Measurements from ENCODE around the gene NTSR1. TPM values are rescaled to one million over a fixed set of nuclear protein-coding genes. Genes with fewer than 3 reads are reported as not detected.

NTSR1 gene
- total and polyA plus RNA-seq, 2 experiments from 2014 or later = 0.15 to 1.4 TPM

DNA sequence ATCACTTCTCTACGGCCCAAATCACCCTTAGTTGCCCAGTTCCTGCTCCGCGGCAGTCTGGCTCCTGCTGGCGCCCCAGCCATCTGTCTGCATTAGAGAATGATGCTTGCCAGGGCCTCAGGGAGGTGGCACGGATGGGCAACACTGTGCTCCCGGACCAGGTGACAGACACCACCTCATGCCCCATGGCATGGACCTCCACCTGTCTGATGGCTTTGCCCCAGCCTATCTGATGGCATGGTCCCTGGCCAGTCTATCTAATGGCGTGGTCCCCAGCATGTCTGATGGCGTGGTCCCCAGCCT, 68.8 kb downstream of the NTSR1 start (continued):
- TF ChIP-seq CTCF (conservative IDR thresholded peaks at IDR 0.05; ENCODE audit: low read depth in 2 of 2) (no peak), STAT1 (IDR thresholded peaks at IDR 0.05; ENCODE audit: unreplicated experiment) (no peak)
- TF ChIP-seq, protein P1, sequence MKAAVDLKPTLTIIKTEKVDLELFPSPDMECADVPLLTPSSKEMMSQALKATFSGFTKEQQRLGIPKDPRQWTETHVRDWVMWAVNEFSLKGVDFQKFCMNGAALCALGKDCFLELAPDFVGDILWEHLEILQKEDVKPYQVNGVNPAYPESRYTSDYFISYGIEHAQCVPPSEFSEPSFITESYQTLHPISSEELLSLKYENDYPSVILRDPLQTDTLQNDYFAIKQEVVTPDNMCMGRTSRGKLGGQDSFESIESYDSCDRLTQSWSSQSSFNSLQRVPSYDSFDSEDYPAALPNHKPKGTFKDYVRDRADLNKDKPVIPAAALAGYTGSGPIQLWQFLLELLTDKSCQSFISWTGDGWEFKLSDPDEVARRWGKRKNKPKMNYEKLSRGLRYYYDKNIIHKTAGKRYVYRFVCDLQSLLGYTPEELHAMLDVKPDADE (IDR thresholded peaks at IDR 0.05) = no peak

DNA sequence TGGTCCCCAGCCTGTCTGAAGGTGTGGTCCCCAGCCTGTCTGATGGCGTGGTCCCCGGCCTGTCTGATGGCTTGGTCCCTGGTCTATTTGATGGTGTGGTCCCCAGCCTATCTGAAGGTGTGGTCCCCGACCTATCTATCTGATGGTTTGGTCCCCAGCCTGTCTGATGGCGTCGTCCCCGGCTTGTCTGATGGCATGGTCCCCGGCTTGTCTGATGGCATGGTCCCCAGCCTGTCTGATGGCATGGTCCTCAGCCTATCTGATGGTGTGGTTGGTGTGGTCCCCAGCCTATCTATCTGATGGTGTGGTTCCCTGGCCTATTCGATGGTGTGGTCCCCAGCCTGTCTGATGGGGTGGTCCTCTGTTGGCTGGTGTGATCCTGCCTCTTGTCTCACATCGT, 69.4 kb downstream of the NTSR1 start:
- peaks cover 18% of the 10 kb centered on the region for H3K4me1 Mint-ChIP-seq
- TF ChIP-seq JUNB (IDR thresholded peaks at IDR 0.05; ENCODE audit: unreplicated experiment) (no peak), CREB1 (CRISPR knock-in tag; IDR thresholded peaks at IDR 0.05; ENCODE audit: low read depth) (no peak), NANOG (IDR thresholded peaks at IDR 0.05; ENCODE audit: borderline replicate concordance) (no peak), EZH2phosphoT487 (IDR thresholded peaks at IDR 0.05; ENCODE audit: unreplicated experiment) (no peak), ZNF331 (CRISPR knock-in tag; IDR thresholded peaks at IDR 0.05; ENCODE audit: low read depth) (no peak), EZH2 (IDR thresholded peaks at IDR 0.05; ENCODE audit: low read depth, unreplicated experiment) (no peak), ZNF114 (CRISPR knock-in tag; IDR thresholded peaks at IDR 0.05) (no peak), STAT1 (IDR thresholded peaks at IDR 0.05; ENCODE audit: unreplicated experiment) (no peak)
- TF ChIP-seq, protein P1 (IDR thresholded peaks at IDR 0.05) = no peak
- TF ChIP-seq, protein P2, sequence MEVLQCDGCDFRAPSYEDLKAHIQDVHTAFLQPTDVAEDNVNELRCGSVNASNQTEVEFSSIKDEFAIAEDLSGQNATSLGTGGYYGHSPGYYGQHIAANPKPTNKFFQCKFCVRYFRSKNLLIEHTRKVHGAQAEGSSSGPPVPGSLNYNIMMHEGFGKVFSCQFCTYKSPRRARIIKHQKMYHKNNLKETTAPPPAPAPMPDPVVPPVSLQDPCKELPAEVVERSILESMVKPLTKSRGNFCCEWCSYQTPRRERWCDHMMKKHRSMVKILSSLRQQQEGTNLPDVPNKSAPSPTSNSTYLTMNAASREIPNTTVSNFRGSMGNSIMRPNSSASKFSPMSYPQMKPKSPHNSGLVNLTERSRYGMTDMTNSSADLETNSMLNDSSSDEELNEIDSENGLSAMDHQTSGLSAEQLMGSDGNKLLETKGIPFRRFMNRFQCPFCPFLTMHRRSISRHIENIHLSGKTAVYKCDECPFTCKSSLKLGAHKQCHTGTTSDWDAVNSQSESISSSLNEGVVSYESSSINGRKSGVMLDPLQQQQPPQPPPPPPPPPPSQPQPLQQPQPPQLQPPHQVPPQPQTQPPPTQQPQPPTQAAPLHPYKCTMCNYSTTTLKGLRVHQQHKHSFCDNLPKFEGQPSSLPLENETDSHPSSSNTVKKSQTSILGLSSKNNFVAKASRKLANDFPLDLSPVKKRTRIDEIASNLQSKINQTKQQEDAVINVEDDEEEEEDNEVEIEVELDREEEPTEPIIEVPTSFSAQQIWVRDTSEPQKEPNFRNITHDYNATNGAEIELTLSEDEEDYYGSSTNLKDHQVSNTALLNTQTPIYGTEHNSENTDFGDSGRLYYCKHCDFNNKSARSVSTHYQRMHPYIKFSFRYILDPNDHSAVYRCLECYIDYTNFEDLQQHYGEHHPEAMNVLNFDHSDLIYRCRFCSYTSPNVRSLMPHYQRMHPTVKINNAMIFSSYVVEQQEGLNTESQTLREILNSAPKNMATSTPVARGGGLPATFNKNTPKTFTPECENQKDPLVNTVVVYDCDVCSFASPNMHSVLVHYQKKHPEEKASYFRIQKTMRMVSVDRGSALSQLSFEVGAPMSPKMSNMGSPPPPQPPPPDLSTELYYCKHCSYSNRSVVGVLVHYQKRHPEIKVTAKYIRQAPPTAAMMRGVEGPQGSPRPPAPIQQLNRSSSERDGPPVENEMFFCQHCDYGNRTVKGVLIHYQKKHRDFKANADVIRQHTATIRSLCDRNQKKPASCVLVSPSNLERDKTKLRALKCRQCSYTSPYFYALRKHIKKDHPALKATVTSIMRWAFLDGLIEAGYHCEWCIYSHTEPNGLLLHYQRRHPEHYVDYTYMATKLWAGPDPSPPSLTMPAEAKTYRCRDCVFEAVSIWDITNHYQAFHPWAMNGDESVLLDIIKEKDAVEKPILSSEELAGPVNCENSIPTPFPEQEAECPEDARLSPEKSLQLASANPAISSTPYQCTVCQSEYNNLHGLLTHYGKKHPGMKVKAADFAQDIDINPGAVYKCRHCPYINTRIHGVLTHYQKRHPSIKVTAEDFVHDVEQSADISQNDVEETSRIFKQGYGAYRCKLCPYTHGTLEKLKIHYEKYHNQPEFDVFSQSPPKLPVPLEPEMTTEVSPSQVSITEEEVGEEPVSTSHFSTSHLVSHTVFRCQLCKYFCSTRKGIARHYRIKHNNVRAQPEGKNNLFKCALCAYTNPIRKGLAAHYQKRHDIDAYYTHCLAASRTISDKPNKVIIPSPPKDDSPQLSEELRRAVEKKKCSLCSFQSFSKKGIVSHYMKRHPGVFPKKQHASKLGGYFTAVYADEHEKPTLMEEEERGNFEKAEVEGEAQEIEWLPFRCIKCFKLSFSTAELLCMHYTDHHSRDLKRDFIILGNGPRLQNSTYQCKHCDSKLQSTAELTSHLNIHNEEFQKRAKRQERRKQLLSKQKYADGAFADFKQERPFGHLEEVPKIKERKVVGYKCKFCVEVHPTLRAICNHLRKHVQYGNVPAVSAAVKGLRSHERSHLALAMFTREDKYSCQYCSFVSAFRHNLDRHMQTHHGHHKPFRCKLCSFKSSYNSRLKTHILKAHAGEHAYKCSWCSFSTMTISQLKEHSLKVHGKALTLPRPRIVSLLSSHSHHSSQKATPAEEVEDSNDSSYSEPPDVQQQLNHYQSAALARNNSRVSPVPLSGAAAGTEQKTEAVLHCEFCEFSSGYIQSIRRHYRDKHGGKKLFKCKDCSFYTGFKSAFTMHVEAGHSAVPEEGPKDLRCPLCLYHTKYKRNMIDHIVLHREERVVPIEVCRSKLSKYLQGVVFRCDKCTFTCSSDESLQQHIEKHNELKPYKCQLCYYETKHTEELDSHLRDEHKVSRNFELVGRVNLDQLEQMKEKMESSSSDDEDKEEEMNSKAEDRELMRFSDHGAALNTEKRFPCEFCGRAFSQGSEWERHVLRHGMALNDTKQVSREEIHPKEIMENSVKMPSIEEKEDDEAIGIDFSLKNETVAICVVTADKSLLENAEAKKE (CRISPR knock-in tag; IDR thresholded peaks at IDR 0.05) = no peak
- TF ChIP-seq, protein P3, sequence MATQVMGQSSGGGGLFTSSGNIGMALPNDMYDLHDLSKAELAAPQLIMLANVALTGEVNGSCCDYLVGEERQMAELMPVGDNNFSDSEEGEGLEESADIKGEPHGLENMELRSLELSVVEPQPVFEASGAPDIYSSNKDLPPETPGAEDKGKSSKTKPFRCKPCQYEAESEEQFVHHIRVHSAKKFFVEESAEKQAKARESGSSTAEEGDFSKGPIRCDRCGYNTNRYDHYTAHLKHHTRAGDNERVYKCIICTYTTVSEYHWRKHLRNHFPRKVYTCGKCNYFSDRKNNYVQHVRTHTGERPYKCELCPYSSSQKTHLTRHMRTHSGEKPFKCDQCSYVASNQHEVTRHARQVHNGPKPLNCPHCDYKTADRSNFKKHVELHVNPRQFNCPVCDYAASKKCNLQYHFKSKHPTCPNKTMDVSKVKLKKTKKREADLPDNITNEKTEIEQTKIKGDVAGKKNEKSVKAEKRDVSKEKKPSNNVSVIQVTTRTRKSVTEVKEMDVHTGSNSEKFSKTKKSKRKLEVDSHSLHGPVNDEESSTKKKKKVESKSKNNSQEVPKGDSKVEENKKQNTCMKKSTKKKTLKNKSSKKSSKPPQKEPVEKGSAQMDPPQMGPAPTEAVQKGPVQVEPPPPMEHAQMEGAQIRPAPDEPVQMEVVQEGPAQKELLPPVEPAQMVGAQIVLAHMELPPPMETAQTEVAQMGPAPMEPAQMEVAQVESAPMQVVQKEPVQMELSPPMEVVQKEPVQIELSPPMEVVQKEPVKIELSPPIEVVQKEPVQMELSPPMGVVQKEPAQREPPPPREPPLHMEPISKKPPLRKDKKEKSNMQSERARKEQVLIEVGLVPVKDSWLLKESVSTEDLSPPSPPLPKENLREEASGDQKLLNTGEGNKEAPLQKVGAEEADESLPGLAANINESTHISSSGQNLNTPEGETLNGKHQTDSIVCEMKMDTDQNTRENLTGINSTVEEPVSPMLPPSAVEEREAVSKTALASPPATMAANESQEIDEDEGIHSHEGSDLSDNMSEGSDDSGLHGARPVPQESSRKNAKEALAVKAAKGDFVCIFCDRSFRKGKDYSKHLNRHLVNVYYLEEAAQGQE (IDR thresholded peaks at IDR 0.05; ENCODE audit: unreplicated experiment) = no peak

More for the DNA sequence above, 69.4 kb downstream of the NTSR1 start:
- Mint-ChIP-seq H3K27me3 (ENCODE audit: insufficient read depth, low read depth, poor library complexity) (peaks cover 7% of the 10 kb centered on the region), H3K27ac (no peak overlapping the region), H3K9me3 (no peaks in the 10 kb centered on the region), H3K4me3 (no peak overlapping the region), H3K36me3 (ENCODE audit: low read depth) (no peaks in the 10 kb centered on the region)
- Histone ChIP-seq H3K9me2 (ENCODE audit: insufficient read depth) (no peaks in the 10 kb centered on the region), H4K20me1 (replicated peaks; ENCODE audit: insufficient read depth) (no peaks in the 10 kb centered on the region), H3K4me3 (no peak overlapping the region), H3K27ac (ENCODE audit: low read depth) (no peak overlapping the region), H2AFZ (no peak overlapping the region), H3F3A (replicated peaks; ENCODE audit: low read depth) (0 out of 2 replicates have a peak, but pooled peaks cover under 1% of the 10 kb centered on the region), H3K79me2 (replicated peaks; ENCODE audit: insufficient read depth) (no peaks in the 10 kb centered on the region), H3K36me3 (ENCODE audit: insufficient read depth) (no peaks in the 10 kb centered on the region), H3K4me2 (no peak overlapping the region), H3K27me3 (ENCODE audit: insufficient read depth) (no peaks in the 10 kb centered on the region), H3K4me1 (ENCODE audit: insufficient read depth) (no peaks in the 10 kb centered on the region; the same call in 1 of the 2 replicates)
- DNase-seq (ENCODE audit: low spot score) (no peak), ATAC-seq (no peak)

Measured in GM23338 (cell line).